Spinal cord (tissue), 10 donors: Measurements from ENCODE around the gene C6orf132. TPM values are rescaled to one million over a fixed set of nuclear protein-coding genes. Genes with fewer than 3 reads are reported as not detected.

Source experiments
- DNase-seq, 6 donors: peaks; one replicate each; pipeline versions ENCODE4 v3.0.0 to v3.0.0-alpha.2; 2013 to 2015; ENCODE audit warnings: low spot score in 6 of 6, low read depth in 4 of 6
- H3K27ac ChIP-seq: one replicate; pipeline ENCODE4 v1.5.1; 2013; ENCODE audit warnings: low read depth, low read length, control low read depth
- H3K27me3 ChIP-seq: one replicate; pipeline ENCODE4 v1.6.1; 2013; ENCODE audit warnings: low read length; ENCODE audit not compliant: control insufficient read depth, insufficient read depth
- H3K36me3 ChIP-seq: one replicate; pipeline ENCODE4 v1.6.1; 2013; ENCODE audit warnings: low read length; ENCODE audit not compliant: control insufficient read depth, insufficient read depth
- H3K4me1 ChIP-seq: one replicate; pipeline ENCODE4 v1.6.1; 2013; ENCODE audit warnings: low read length; ENCODE audit not compliant: control insufficient read depth, insufficient read depth
- H3K4me3 ChIP-seq: one replicate; pipeline ENCODE4 v1.5.1; 2013; ENCODE audit warnings: low read depth, low read length, control low read depth
- H3K9me3 ChIP-seq: one replicate; pipeline ENCODE4 v1.6.1; 2013; ENCODE audit warnings: low read length; ENCODE audit not compliant: control insufficient read depth, insufficient read depth
- WGBS: methylation state at CpG from one replicate; pipeline ENCODE4 v1.1.5; 2013; ENCODE audit warnings: missing lambda C conversion rate; ENCODE audit not compliant: insufficient coverage; 5-methylcytosine and 5-hydroxymethylcytosine counted together
- polyA plus RNA-seq, 2 donors: library from polyadenylated mRNA; unstranded; fragments of 120-200 nt; gene quantifications; one replicate each; pipeline ENCODE4 v1.2.1, GENCODE V29; 2013; ENCODE audit not compliant: insufficient read length in 2 of 2
- total RNA-seq, 2 donors: library from RNA; depleted of rRNA in 1 of 2; stranded (reverse); fragments of 120-200 nt in 1 of 2; fragments of >200 nt in 1 of 2; gene quantifications; one replicate each; pipeline versions ENCODE4 v1.2.3 to v1.2.4, GENCODE V29; 2013 to 2014
- donor health status: healthy.

The C6orf132 gene
- total and polyA plus RNA-seq, 4 donors, result 0.10 to 0.28 (median 0.21) TPM

DNA sequence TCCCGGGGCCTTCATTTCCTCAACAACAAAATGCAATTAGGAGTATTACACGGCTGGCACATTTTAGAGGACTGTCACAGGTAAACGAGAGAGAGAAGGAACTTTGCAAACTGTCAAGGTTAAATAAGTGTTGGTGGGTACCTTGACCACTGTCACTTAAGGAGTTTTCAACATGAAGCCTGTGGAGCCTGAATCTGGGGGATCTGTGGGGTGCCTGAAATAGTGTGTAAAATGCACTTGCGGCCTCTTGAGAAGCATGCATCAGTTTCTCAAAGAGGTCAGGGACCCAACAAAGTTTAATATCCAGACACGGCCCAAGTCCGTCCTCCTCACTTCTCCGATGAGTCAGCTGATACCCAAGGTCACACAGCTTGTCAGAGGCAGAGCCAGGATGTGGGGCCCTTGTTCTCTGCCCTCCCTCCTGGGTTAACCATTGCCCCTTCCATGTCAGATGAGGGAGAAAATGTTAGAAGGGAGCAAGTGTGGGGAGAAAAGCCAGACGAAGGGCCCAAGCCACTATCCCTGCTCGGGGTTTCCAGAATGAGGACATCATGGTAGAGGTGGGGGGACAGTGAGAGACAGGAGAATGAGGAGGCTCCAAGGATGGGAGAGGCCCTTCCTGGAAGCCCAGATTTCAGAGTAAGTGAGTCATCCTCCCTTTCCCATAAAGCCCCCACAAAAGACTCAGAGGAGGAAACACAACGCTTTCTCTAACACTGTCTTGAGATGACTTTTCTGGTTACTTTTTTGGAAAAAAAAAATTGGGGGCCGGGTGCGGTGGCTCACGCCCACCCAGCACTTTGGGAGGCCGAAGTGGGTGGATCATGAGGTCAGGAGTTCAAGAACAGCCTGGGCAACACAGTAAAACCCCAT is 42.2 kb downstream of the C6orf132 start:
- no peak for DNase-seq
- Histone ChIP-seq H3K4me3 (no peak overlapping the region), H3K27me3 (peaks cover 14% of the 10 kb centered on the region), H3K27ac (no peak overlapping the region), H3K4me1 (peaks cover 7% of the 10 kb centered on the region), H3K36me3 (no peaks in the 10 kb centered on the region), H3K9me3 (no peaks in the 10 kb centered on the region)
- WGBS, result 90% methylated on average over 10 of the region's 14 CpGs

GRCh38 chr6:42099340-42100028 is 42.9 kb downstream of the C6orf132 start:
- Histone ChIP-seq H3K27ac (no peak overlapping the region), H3K36me3 (no peaks in the 10 kb centered on the region), H3K27me3 (peaks cover 8% of the 10 kb centered on the region), H3K4me1 (peaks cover 7% of the 10 kb centered on the region), H3K4me3 (no peak overlapping the region), H3K9me3 (no peaks in the 10 kb centered on the region)
- 46% methylated on average over 8 of the region's 13 CpGs for WGBS
- DNase-seq, result no peak

- no peaks in the 10 kb centered on the region for H3K27me3 ChIP-seq
- no peaks in the 10 kb centered on the region for H3K36me3 ChIP-seq
- H3K9me3 ChIP-seq, result no peaks in the 10 kb centered on the region
- no peak for DNase-seq
- no peaks in the 10 kb centered on the region for H3K4me1 ChIP-seq
- no peak overlapping the region for H3K4me3 ChIP-seq
- WGBS, result 75% methylated on average over 10 of the region's 10 CpGs
- H3K27ac ChIP-seq, result no peak overlapping the region
Observed at GRCh38 chr6:42095776-42096541, 46.5 kb downstream of the C6orf132 start.

GRCh38 chr6:42095094-42095493 is 47.3 kb downstream of the C6orf132 start:
- H3K4me1 ChIP-seq, result no peaks in the 10 kb centered on the region
- H3K9me3 ChIP-seq, result no peaks in the 10 kb centered on the region
- no peaks in the 10 kb centered on the region for H3K27me3 ChIP-seq
- no peak overlapping the region for H3K27ac ChIP-seq
- WGBS, result no CpG with 5 or more reads among the region's 1 CpG
- H3K36me3 ChIP-seq, result no peaks in the 10 kb centered on the region
- H3K4me3 ChIP-seq, result no peak overlapping the region
- no peak for DNase-seq

GRCh38 chr6:42093582-42094329 is 48.7 kb downstream of the C6orf132 start:
- Histone ChIP-seq H3K4me3 (no peak overlapping the region), H3K27me3 (no peaks in the 10 kb centered on the region), H3K27ac (no peak overlapping the region), H3K36me3 (no peaks in the 10 kb centered on the region), H3K4me1 (no peaks in the 10 kb centered on the region), H3K9me3 (no peaks in the 10 kb centered on the region)
- WGBS, result 69% methylated on average over 9 of the region's 10 CpGs
- no peak for DNase-seq

DNA sequence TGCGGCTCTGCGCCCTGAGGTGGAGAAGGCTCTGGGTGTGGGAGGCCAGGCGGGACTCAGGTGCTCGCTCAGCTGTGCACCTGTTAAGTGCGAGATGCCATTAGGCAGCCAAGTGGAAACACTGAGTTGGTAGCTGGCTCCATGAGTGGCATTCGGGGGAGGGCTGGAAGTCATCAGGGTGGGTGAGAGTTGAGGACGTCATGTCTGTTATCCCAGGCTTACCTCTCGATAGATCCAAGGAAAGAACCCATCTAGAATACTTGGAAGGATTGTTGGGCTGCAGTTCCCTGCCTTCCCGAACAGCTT is 50.7 kb downstream of the C6orf132 start:
- WGBS, result 83% methylated on average over 7 of the region's 9 CpGs
- no peaks in the 10 kb centered on the region for H3K9me3 ChIP-seq
- H3K27me3 ChIP-seq, result no peaks in the 10 kb centered on the region
- H3K36me3 ChIP-seq, result peaks cover 3% of the 10 kb centered on the region
- H3K27ac ChIP-seq, result no peak overlapping the region
- no peak for DNase-seq
- no peaks in the 10 kb centered on the region for H3K4me1 ChIP-seq
- no peak overlapping the region for H3K4me3 ChIP-seq

GRCh38 chr6:42090819-42091717 is 51.4 kb downstream of the C6orf132 start:
- DNase-seq, result no peak
- no peak overlapping the region for H3K4me3 ChIP-seq
- H3K27ac ChIP-seq, result no peak overlapping the region
- peaks cover 3% of the 10 kb centered on the region for H3K36me3 ChIP-seq
- H3K4me1 ChIP-seq, result no peaks in the 10 kb centered on the region
- H3K27me3 ChIP-seq, result no peaks in the 10 kb centered on the region
- H3K9me3 ChIP-seq, result no peaks in the 10 kb centered on the region
- WGBS, result 93% methylated on average over 6 of the region's 10 CpGs

- H3K9me3 ChIP-seq, result no peaks in the 10 kb centered on the region
- H3K27ac ChIP-seq, result no peak overlapping the region
- H3K4me1 ChIP-seq, result no peaks in the 10 kb centered on the region
- DNase-seq, result no peak
- H3K4me3 ChIP-seq, result no peak overlapping the region
- H3K27me3 ChIP-seq, result no peaks in the 10 kb centered on the region
- 93% methylated on average over 4 of the region's 7 CpGs for WGBS
- H3K36me3 ChIP-seq, result peaks cover 3% of the 10 kb centered on the region
Observed at GRCh38 chr6:42088101-42088591, 54.3 kb downstream of the C6orf132 start.
